Measurements from ENCODE around the gene ZBTB4. TPM values are rescaled to one million over a fixed set of nuclear protein-coding genes. Genes with fewer than 3 reads are reported as not detected.

Gene ZBTB4, protein sequence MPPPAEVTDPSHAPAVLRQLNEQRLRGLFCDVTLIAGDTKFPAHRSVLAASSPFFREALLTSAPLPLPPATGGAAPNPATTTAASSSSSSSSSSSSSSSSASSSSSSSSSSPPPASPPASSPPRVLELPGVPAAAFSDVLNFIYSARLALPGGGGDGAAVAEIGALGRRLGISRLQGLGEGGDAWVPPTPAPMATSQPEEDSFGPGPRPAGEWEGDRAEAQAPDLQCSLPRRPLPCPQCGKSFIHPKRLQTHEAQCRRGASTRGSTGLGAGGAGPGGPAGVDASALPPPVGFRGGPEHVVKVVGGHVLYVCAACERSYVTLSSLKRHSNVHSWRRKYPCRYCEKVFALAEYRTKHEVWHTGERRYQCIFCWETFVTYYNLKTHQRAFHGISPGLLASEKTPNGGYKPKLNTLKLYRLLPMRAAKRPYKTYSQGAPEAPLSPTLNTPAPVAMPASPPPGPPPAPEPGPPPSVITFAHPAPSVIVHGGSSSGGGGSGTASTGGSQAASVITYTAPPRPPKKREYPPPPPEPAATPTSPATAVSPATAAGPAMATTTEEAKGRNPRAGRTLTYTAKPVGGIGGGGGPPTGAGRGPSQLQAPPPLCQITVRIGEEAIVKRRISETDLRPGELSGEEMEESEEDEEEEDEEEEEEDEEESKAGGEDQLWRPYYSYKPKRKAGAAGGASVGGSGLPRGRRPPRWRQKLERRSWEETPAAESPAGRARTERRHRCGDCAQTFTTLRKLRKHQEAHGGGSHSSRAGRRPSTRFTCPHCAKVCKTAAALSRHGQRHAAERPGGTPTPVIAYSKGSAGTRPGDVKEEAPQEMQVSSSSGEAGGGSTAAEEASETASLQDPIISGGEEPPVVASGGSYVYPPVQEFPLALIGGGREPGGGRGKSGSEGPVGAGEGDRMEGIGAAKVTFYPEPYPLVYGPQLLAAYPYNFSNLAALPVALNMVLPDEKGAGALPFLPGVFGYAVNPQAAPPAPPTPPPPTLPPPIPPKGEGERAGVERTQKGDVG
- 14.7 and 18.4 TPM in 2 replicates for total RNA-seq (2014; rRNA removed)
- Bru-seq, nascent RNA = percentile 71 among the genes with signal in this experiment
- BruChase-seq, experiment 1, labeled RNA remaining after a 6-hour chase = percentile 93 among the genes with signal in this experiment
- BruChase-seq, experiment 2, labeled RNA remaining after a 2-hour chase = percentile 90 among the genes with signal in this experiment
- long read RNA-seq, full-length matches to known transcripts = 3 of 109 reads
- long read RNA-seq, partial matches to known transcripts = 5 of 109 reads
- long read RNA-seq, other reads (novel, unspliced or antisense) = 101 of 109 reads

DNA sequence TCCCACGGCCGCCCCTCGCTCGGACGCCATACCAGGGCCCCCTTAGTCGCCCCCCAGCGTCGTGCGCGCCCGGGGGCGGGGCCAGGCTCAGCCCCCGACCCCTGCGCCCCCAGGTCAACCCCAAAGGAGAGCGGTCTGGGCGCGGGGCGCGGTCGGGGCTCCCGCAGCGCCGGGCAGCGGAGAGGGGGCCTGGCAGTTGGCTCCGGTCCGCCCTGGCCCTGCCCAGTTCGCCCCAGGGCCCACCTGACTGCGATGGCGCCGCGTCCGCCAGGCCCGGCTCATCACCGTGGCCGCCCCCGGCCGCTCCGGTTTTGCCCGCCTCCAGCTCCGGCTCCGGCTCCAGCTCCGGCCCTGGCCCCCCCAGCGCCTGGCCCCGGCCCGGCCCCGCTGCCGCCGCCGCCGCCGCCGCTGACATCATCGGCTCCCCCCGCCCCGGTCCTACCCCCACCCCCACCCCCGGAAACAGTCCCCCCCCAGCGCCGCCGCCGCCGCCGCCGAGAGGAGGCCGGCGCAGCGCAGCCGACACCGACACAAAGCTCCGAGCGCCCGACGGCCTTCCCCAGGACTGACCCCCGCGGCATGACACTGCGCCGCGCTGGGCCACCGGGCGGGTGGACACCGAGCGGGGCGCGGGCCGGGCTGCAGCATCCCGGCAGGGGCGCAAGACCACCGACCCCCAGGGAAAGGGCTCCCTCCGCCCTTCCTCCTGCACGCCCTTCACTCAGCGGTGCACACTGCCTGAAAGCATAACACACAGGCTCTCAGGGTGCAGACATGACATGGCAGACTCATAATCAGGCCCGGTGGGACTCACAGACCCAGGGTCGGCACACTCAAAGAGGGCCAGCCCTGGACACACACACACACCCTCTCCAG, at the start of gene ZBTB4:
Gene ZBTB4 (minus strand): TSS at position 419 of the 876 bp plus-strand sequence. CDS start 12,830 bp downstream, outside the sequence.
- CTCF ChIA-PET = interaction anchor here (0.6 kb wide), 1 partner anchor 25 kb away, joined by 6 read pairs; no protein-coding TSS in a partner anchor
- peak within 1 kb of the TSS; percentile 84 for H2AFZ ChIP-seq (ENCODE audit: low read length)
- H4K20me1 ChIP-seq (ENCODE audit: low read length) = no peaks in the 10 kb centered on the region
- H3K27ac ChIP-seq (ENCODE audit: low read length) = peak within 1 kb of the TSS; percentile 62
- peaks cover 60% of the 10 kb centered on the region for H3K79me2 ChIP-seq (ENCODE audit: low read length)
- no peaks in the 10 kb centered on the region for H3K9me3 ChIP-seq (ENCODE audit: low read length)
- POLR2A ChIA-PET (ENCODE audit: unreplicated experiment) = interaction anchor here (0.6 kb wide), 1 partner anchor 111 kb away, joined by 4 read pairs; no protein-coding TSS in a partner anchor
- intact Hi-C loops (cut with micrococcal nuclease) = loop anchor here (5.0 kb wide), 1 partner anchor 217 kb away; the partner anchor contains the start of gene CLDN7
- H3K9me2 ChIP-seq (replicated peaks; ENCODE audit: low read length) = no peaks in the 10 kb centered on the region
- H3K9ac ChIP-seq (ENCODE audit: low read length) = peak within 1 kb of the TSS; percentile 85
- H3F3A ChIP-seq (ENCODE audit: low read length, unreplicated experiment) = no peaks in the 10 kb centered on the region
- TF ChIP-seq EZH2 (IDR thresholded peaks at IDR 0.05; ENCODE audit: low read length, unreplicated experiment) (no peak), EZH2phosphoT487 (IDR thresholded peaks at IDR 0.05; ENCODE audit: borderline replicate concordance, low read length) (no peak)
- TF ChIP-seq, protein P1, sequence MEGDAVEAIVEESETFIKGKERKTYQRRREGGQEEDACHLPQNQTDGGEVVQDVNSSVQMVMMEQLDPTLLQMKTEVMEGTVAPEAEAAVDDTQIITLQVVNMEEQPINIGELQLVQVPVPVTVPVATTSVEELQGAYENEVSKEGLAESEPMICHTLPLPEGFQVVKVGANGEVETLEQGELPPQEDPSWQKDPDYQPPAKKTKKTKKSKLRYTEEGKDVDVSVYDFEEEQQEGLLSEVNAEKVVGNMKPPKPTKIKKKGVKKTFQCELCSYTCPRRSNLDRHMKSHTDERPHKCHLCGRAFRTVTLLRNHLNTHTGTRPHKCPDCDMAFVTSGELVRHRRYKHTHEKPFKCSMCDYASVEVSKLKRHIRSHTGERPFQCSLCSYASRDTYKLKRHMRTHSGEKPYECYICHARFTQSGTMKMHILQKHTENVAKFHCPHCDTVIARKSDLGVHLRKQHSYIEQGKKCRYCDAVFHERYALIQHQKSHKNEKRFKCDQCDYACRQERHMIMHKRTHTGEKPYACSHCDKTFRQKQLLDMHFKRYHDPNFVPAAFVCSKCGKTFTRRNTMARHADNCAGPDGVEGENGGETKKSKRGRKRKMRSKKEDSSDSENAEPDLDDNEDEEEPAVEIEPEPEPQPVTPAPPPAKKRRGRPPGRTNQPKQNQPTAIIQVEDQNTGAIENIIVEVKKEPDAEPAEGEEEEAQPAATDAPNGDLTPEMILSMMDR (conservative IDR thresholded peaks at IDR 0.05; ENCODE audit: low read depth, low read length) = no peak
- ATAC-seq = peak; percentile 9
- peaks cover 33% of the 10 kb centered on the region for H3K4me1 ChIP-seq (ENCODE audit: insufficient read depth, low read length)
- H3K4me3 ChIP-seq (ENCODE audit: low read length) = peak within 1 kb of the TSS; percentile 82
- peak; percentile 37 for DNase-seq
- no peaks in the 10 kb centered on the region for H3K27me3 ChIP-seq (ENCODE audit: low read length)
- H3K4me2 ChIP-seq (ENCODE audit: low read length) = peak within 1 kb of the TSS; percentile 95
- no peaks in the 10 kb centered on the region for H3K36me3 ChIP-seq (ENCODE audit: low read depth, low read length)
- BruUV-seq (replicated peaks) = no TSS peak

DNA sequence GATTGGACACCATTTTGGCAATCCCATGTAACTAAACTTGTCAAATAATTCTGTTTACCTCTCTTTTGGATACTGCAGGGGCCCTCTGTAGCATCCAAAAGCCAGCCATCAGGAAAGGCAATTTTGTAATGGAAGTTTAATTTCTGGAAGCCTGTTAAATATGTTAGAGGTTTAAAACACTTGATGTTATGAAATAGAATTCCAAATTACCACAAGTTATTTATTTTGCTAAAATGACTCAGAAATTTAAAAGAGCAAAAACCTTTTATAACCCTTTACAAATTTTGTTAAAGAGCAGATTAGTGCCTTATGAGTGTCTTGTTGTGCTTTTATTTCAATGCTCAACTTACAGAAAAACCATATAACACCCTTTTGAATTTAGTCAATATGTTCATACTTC, 49.4 kb upstream of the ZBTB4 start:
- ATAC-seq = no peak
- H3F3A ChIP-seq (ENCODE audit: low read length, unreplicated experiment) = no peaks in the 10 kb centered on the region
- ChIA-PET CTCF (no interaction called here), POLR2A (ENCODE audit: unreplicated experiment) (no interaction called here)
- H3K4me2 ChIP-seq (ENCODE audit: low read length) = no peak overlapping the region
- no peaks in the 10 kb centered on the region for H3K27me3 ChIP-seq (ENCODE audit: low read length)
- no peaks in the 10 kb centered on the region for H3K79me2 ChIP-seq (ENCODE audit: low read length)
- H2AFZ ChIP-seq (ENCODE audit: low read length) = no peak overlapping the region
- H3K27ac ChIP-seq (ENCODE audit: low read length) = no peak overlapping the region
- no peaks in the 10 kb centered on the region for H3K4me1 ChIP-seq (ENCODE audit: insufficient read depth, low read length)
- TF ChIP-seq, protein P1 (conservative IDR thresholded peaks at IDR 0.05; ENCODE audit: low read depth, low read length) = no peak
- TF ChIP-seq EZH2 (IDR thresholded peaks at IDR 0.05; ENCODE audit: low read length, unreplicated experiment) = no peak
- no peak for TF ChIP-seq EZH2phosphoT487 (IDR thresholded peaks at IDR 0.05; ENCODE audit: borderline replicate concordance, low read length)
- no TSS peak for BruUV-seq (replicated peaks)
- no peaks in the 10 kb centered on the region for H3K9me3 ChIP-seq (ENCODE audit: low read length)
- H4K20me1 ChIP-seq (ENCODE audit: low read length) = no peaks in the 10 kb centered on the region
- H3K36me3 ChIP-seq (ENCODE audit: low read depth, low read length) = no peaks in the 10 kb centered on the region
- no peaks in the 10 kb centered on the region for H3K9me2 ChIP-seq (replicated peaks; ENCODE audit: low read length)
- intact Hi-C loops (cut with micrococcal nuclease) = no loop called here
- DNase-seq = no peak
- no peak overlapping the region for H3K4me3 ChIP-seq (ENCODE audit: low read length)
- H3K9ac ChIP-seq (ENCODE audit: low read length) = no peak overlapping the region

Data from PC-3 (cell line).